ENCODE results near the gene CDH4. TPM values are rescaled to one million over a fixed set of nuclear protein-coding genes. Genes with fewer than 3 reads are reported as not detected.

Gene CDH4
- total and polyA plus RNA-seq, 2 donors, result 0.04 to 0.42 TPM

GRCh38 chr20:61646986-61647385, 394.9 kb downstream of the CDH4 start:
- no peak for DNase-seq (ENCODE audit: extremely low spot score)
- no peak overlapping the region for H3K4me3 ChIP-seq (ENCODE audit: low read depth, low read length)
- H3K36me3 ChIP-seq (ENCODE audit: insufficient read depth), result no peaks in the 10 kb centered on the region
- H3K4me1 ChIP-seq (ENCODE audit: insufficient read depth), result no peaks in the 10 kb centered on the region
- no peak overlapping the region for H3K27ac ChIP-seq (ENCODE audit: low read depth)
- WGBS, result 70% methylated on average over 8 of the region's 8 CpGs

GRCh38 chr20:61647702-61648101, 395.6 kb downstream of the CDH4 start:
- WGBS, result 44% methylated on average over 8 of the region's 8 CpGs
- Histone ChIP-seq H3K4me3 (ENCODE audit: low read depth, low read length) (no peak overlapping the region), H3K4me1 (ENCODE audit: insufficient read depth) (no peaks in the 10 kb centered on the region), H3K27ac (ENCODE audit: low read depth) (no peak overlapping the region), H3K36me3 (ENCODE audit: insufficient read depth) (no peaks in the 10 kb centered on the region)
- no peak for DNase-seq (ENCODE audit: extremely low spot score)

GRCh38 chr20:61649105-61649859, 397.2 kb downstream of the CDH4 start:
- Histone ChIP-seq H3K36me3 (ENCODE audit: insufficient read depth) (no peaks in the 10 kb centered on the region), H3K4me3 (ENCODE audit: low read depth, low read length) (no peak overlapping the region), H3K27ac (ENCODE audit: low read depth) (no peak overlapping the region), H3K4me1 (ENCODE audit: insufficient read depth) (no peaks in the 10 kb centered on the region)
- WGBS, result 75% methylated on average over 25 of the region's 25 CpGs
- DNase-seq (ENCODE audit: extremely low spot score), result no peak

- no peak for DNase-seq (ENCODE audit: extremely low spot score)
- WGBS, result 85% methylated on average over 8 of the region's 8 CpGs
- Histone ChIP-seq H3K36me3 (ENCODE audit: insufficient read depth) (no peaks in the 10 kb centered on the region), H3K4me3 (ENCODE audit: low read depth, low read length) (no peak overlapping the region), H3K4me1 (ENCODE audit: insufficient read depth) (no peaks in the 10 kb centered on the region), H3K27ac (ENCODE audit: low read depth) (no peak overlapping the region)
Observed at GRCh38 chr20:61649860-61650162, 397.8 kb downstream of the CDH4 start.

GRCh38 chr20:61650912-61651733, 399.1 kb downstream of the CDH4 start:
- DNase-seq (ENCODE audit: extremely low spot score), result no peak
- Histone ChIP-seq H3K36me3 (ENCODE audit: insufficient read depth) (no peaks in the 10 kb centered on the region), H3K4me3 (ENCODE audit: low read depth, low read length) (no peak overlapping the region), H3K27ac (ENCODE audit: low read depth) (no peak overlapping the region), H3K4me1 (ENCODE audit: insufficient read depth) (no peaks in the 10 kb centered on the region)
- WGBS, result 86% methylated on average over 34 of the region's 34 CpGs

GRCh38 chr20:61652146-61652545, 400.1 kb downstream of the CDH4 start:
- Histone ChIP-seq H3K36me3 (ENCODE audit: insufficient read depth) (no peaks in the 10 kb centered on the region), H3K4me3 (ENCODE audit: low read depth, low read length) (no peak overlapping the region), H3K27ac (ENCODE audit: low read depth) (no peak overlapping the region), H3K4me1 (ENCODE audit: insufficient read depth) (no peaks in the 10 kb centered on the region)
- no peak for DNase-seq (ENCODE audit: extremely low spot score)
- WGBS, result 89% methylated on average over 10 of the region's 10 CpGs

- no peaks in the 10 kb centered on the region for H3K4me1 ChIP-seq (ENCODE audit: insufficient read depth)
- no peak for DNase-seq (ENCODE audit: extremely low spot score)
- H3K36me3 ChIP-seq (ENCODE audit: insufficient read depth), result no peaks in the 10 kb centered on the region
- 79% methylated on average over 14 of the region's 14 CpGs for WGBS
- H3K4me3 ChIP-seq (ENCODE audit: low read depth, low read length), result no peak overlapping the region
- H3K27ac ChIP-seq (ENCODE audit: low read depth), result no peak overlapping the region
Observed at GRCh38 chr20:61654726-61655125, 402.7 kb downstream of the CDH4 start.

GRCh38 chr20:61655591-61655990, 403.5 kb downstream of the CDH4 start:
- no peaks in the 10 kb centered on the region for H3K4me1 ChIP-seq (ENCODE audit: insufficient read depth)
- DNase-seq (ENCODE audit: extremely low spot score), result no peak
- 73% methylated on average over 10 of the region's 10 CpGs for WGBS
- no peak overlapping the region for H3K4me3 ChIP-seq (ENCODE audit: low read depth, low read length)
- no peaks in the 10 kb centered on the region for H3K36me3 ChIP-seq (ENCODE audit: insufficient read depth)
- H3K27ac ChIP-seq (ENCODE audit: low read depth), result no peak overlapping the region

- no peak overlapping the region for H3K4me3 ChIP-seq (ENCODE audit: low read depth, low read length)
- 86% methylated on average over 21 of the region's 21 CpGs for WGBS
Observed at GRCh38 chr20:61656198-61656597, 404.1 kb downstream of the CDH4 start.

GRCh38 chr20:61657721-61658377, 405.8 kb downstream of the CDH4 start:
- Histone ChIP-seq H3K27ac (ENCODE audit: low read depth) (no peak overlapping the region), H3K4me3 (ENCODE audit: low read depth, low read length) (no peak overlapping the region), H3K4me1 (ENCODE audit: insufficient read depth) (no peaks in the 10 kb centered on the region), H3K36me3 (ENCODE audit: insufficient read depth) (no peaks in the 10 kb centered on the region)
- 67% methylated on average over 15 of the region's 15 CpGs for WGBS
- DNase-seq (ENCODE audit: extremely low spot score), result no peak

More at GRCh38 chr20:61656198-61656597, 404.1 kb downstream of the CDH4 start:
- DNase-seq (ENCODE audit: extremely low spot score), result no peak
- no peaks in the 10 kb centered on the region for H3K4me1 ChIP-seq (ENCODE audit: insufficient read depth)
- no peak overlapping the region for H3K27ac ChIP-seq (ENCODE audit: low read depth)
- no peaks in the 10 kb centered on the region for H3K36me3 ChIP-seq (ENCODE audit: insufficient read depth)

GRCh38 chr20:61658563-61658962, 406.5 kb downstream of the CDH4 start:
- Histone ChIP-seq H3K27ac (ENCODE audit: low read depth) (no peak overlapping the region), H3K4me1 (ENCODE audit: insufficient read depth) (no peaks in the 10 kb centered on the region), H3K36me3 (ENCODE audit: insufficient read depth) (no peaks in the 10 kb centered on the region), H3K4me3 (ENCODE audit: low read depth, low read length) (no peak overlapping the region)
- WGBS, result 86% methylated on average over 6 of the region's 6 CpGs
- DNase-seq (ENCODE audit: extremely low spot score), result no peak

- no peak for DNase-seq (ENCODE audit: extremely low spot score)
- WGBS, result 36% methylated on average over 11 of the region's 11 CpGs
- no peaks in the 10 kb centered on the region for H3K36me3 ChIP-seq (ENCODE audit: insufficient read depth)
- H3K27ac ChIP-seq (ENCODE audit: low read depth), result no peak overlapping the region
- H3K4me3 ChIP-seq (ENCODE audit: low read depth, low read length), result no peak overlapping the region
- H3K4me1 ChIP-seq (ENCODE audit: insufficient read depth), result no peaks in the 10 kb centered on the region
Observed at GRCh38 chr20:61659246-61659993, 407.4 kb downstream of the CDH4 start.

- WGBS, result 62% methylated on average over 15 of the region's 15 CpGs
- no peak overlapping the region for H3K4me3 ChIP-seq (ENCODE audit: low read depth, low read length)
- H3K36me3 ChIP-seq (ENCODE audit: insufficient read depth), result no peaks in the 10 kb centered on the region
- H3K4me1 ChIP-seq (ENCODE audit: insufficient read depth), result no peaks in the 10 kb centered on the region
- DNase-seq (ENCODE audit: extremely low spot score), result no peak
- H3K27ac ChIP-seq (ENCODE audit: low read depth), result no peak overlapping the region
Observed at GRCh38 chr20:61659994-61660346, 407.9 kb downstream of the CDH4 start.

All from urinary bladder (tissue), 4 donors.